ENCODE results near the gene SHOC1.

DNA sequence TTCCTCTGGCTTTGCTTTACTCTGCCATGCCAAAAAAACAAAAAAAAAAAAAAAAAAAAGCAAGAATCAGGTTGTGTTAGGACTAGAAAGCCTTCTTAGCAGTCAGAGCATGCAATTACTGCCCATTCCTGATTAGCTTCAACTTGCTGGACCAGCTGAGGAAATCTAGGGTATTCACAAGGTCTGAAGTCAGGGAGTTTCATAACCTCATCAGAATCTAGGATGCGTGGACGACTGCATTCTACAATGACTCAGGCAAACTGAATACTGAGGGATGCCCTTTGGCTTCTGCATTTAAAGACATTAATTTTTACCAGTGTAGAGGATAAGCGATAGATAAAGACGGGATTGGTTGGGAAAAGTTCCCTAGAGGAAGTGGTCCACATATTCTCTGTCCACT, 39.2 kb upstream of the SHOC1 start:
- TF ChIP-seq, protein P1, sequence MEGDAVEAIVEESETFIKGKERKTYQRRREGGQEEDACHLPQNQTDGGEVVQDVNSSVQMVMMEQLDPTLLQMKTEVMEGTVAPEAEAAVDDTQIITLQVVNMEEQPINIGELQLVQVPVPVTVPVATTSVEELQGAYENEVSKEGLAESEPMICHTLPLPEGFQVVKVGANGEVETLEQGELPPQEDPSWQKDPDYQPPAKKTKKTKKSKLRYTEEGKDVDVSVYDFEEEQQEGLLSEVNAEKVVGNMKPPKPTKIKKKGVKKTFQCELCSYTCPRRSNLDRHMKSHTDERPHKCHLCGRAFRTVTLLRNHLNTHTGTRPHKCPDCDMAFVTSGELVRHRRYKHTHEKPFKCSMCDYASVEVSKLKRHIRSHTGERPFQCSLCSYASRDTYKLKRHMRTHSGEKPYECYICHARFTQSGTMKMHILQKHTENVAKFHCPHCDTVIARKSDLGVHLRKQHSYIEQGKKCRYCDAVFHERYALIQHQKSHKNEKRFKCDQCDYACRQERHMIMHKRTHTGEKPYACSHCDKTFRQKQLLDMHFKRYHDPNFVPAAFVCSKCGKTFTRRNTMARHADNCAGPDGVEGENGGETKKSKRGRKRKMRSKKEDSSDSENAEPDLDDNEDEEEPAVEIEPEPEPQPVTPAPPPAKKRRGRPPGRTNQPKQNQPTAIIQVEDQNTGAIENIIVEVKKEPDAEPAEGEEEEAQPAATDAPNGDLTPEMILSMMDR (conservative IDR thresholded peaks at IDR 0.05 in 1 of 2, IDR thresholded peaks at IDR 0.05 in 1 of 2; ENCODE audit: low read depth in 1 of 2, low read length in 2 of 2): no peak
- TF ChIP-seq EZH2 (IDR thresholded peaks at IDR 0.05; ENCODE audit: low read length, missing control alignments): no peak
